ENCODE data around the gene CASKIN2.
A peak's percentile ranks its signal among the peaks of the same experiment; 100 is the strongest.

The CASKIN2 gene

GRCh38 chr17:75515496-75516254 lies at the start of gene CASKIN2:
TSS of gene CASKIN2 (minus strand) at chr17:75515537. CDS start at chr17:75513804, 1,733 bp downstream.
- peak; percentile 86 for DNase-seq (ENCODE audit: low spot score)

DNA sequence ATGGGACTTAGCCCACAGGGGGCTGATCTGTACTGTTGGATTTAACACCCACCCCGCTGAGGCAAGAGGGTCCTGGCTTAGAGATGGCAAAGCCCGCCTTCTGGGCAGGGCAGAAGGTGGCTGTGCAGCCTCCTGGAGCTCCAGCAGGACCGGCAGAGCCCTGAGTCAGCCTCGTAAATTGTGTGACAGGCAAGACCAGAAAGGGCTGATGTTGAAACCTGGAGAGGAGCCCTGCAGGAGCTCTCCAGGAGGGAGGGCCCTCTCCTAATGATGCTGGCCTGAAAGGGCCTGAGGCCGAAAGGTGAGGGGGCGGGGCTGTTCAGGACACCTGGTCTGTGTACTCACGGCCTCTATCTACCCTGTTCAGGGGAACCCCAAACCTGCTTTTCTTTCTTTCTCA lies 49.7 kb upstream of the CASKIN2 start:
- DNase-seq (ENCODE audit: low spot score) = no peak

DNA sequence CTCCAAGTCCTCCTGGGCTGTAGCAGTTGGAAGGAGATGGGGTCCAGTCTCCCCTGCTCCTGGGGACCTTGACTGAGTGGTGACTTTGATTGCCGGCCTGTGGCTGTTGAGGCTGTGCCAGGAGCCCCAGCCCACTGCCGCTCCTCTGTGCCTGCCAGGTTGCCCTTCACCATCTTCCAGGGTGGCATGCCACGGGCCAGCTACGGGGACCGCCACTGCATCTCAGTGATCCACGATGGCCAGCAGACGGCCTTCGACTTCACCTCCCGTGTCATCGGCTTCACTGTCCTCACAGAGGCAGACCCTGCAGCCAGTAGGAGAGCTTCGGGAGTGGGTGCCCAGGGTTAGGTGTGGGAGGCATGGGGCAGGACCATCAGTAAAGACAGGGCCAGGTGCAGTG lies 48.9 kb upstream of the CASKIN2 start:
- no peak for DNase-seq (ENCODE audit: low spot score)

- DNase-seq (ENCODE audit: low spot score) = no peak
These were observed 47.9 kb upstream of the CASKIN2 start for GRCh38 chr17:75563063-75563758.

GRCh38 chr17:75561927-75562603 lies 46.7 kb upstream of the CASKIN2 start:
- DNase-seq (ENCODE audit: low spot score) = no peak

DNA sequence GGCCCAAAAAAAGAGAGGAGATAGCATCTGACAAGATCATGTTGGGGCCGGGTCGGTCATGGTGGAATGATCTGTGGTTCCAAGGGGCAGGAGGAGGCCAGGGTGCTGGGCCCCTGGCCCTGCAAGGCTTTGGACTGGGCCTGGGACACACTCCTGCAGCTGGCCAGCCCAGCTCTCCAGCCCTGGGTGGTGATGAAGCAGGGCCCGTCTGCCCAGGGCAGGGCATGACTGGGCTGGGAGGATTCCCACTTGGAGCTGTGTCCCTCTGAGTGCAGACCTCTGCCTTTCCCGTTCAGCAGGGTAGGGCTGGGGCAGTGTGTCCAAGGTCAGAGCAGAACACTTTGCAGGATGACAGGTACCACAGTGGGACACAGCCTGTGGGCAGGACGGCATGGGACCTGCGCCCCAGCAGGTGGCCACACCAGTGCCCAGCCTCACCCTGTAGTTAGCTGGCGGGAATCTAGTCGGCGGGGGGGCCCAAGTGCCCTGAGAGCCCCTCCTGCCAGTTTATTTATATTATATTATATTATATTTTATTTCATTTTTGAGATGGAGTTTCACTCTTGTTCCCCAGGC lies 44.7 kb upstream of the CASKIN2 start:
- no peak for DNase-seq (ENCODE audit: low spot score)

- DNase-seq (ENCODE audit: low spot score) = no peak
These were observed 43.6 kb upstream of the CASKIN2 start for GRCh38 chr17:75558666-75559530.

DNA sequence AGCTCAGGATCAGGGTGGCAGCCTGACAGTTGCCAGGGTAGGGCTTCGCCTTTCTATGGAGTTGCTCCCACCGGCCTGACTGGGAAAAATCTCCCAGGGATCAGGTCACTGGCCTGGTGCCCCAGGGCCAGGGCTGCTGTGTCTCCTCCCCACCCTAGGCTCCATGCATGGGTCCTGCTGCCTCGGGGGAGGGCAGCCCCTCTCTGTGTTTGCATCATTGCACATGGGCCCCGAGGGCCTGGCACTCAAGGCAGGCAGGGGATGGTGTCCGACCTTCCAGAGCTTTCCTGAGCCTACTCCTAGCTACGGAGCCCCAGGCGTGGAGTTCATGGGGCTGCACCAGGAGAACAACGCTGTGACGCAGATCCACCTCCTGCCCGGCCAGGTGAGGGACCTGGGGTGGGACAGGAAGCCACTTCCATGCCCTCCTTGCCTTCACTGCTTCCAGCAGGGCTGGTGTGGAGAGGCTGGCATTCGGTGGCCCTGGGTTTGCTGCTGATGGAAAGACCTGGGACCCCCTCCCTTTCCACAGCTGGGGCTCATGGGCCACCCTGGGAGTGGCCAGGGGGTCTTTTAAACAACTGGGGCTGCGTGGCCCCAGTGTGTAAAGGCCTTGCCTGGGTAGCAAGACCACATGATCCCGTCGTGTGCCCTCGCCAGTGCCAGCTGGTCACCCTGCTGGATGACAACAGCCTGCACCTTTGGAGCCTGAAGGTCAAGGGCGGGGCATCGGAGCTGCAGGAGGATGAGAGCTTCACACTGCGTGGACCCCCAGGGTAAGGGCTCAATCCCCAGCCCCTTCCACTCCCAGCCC lies 42.7 kb upstream of the CASKIN2 start:
- DNase-seq (ENCODE audit: low spot score) = no peak

- no peak for DNase-seq (ENCODE audit: low spot score)
These were observed 41.9 kb upstream of the CASKIN2 start for GRCh38 chr17:75557075-75557851.

GRCh38 chr17:75555679-75556153 lies 40.4 kb upstream of the CASKIN2 start:
- no peak for DNase-seq (ENCODE audit: low spot score)

- no peak for DNase-seq (ENCODE audit: low spot score)
These were observed 38.2 kb upstream of the CASKIN2 start for GRCh38 chr17:75553295-75554110.

- DNase-seq (ENCODE audit: low spot score) = no peak
These were observed 37.3 kb upstream of the CASKIN2 start for GRCh38 chr17:75552425-75553294.

- no peak for DNase-seq (ENCODE audit: low spot score)
These were observed 35.9 kb upstream of the CASKIN2 start for GRCh38 chr17:75551266-75551665.

- no peak for DNase-seq (ENCODE audit: low spot score)
These were observed 34.8 kb upstream of the CASKIN2 start for GRCh38 chr17:75550139-75550465.

- no peak for DNase-seq (ENCODE audit: low spot score)
These were observed 34.2 kb upstream of the CASKIN2 start for GRCh38 chr17:75549246-75550138.

DNA sequence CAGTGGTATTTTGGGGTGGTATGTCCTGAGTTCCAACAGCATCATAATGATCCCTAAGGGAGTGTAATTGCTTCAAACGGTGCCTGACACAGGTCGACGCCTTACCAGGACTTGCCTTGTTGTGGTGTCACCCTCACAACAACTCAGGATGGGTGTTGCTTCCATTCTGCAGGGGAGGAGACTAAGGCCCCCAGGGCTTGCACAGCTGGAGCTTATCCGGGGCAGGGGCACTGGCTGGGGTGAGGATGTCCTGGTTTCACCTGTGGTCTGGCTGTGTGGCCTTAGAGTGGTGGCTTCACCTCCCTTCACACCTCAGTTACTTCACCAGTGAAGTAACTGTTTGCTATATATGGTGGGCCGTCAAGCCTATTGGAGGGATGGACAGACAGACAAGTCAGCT lies 33.5 kb upstream of the CASKIN2 start:
- no peak for DNase-seq (ENCODE audit: low spot score)

GRCh38 chr17:75547091-75547490 lies 31.8 kb upstream of the CASKIN2 start:
- no peak for DNase-seq (ENCODE audit: low spot score)
